Right lobe of liver (tissue), 5 donors: ENCODE measurements around the gene SEC22B. TPM values are rescaled to one million over a fixed set of nuclear protein-coding genes. Genes with fewer than 3 reads are reported as not detected.

ENCODE experiments used
- small RNA-seq, 2 experiments: library from RNA; depleted of rRNA; stranded (forward); fragments of <200 nt; gene quantifications; one replicate each; pipeline ENCODE3, GENCODE V24; 2016
- total RNA-seq, 6 experiments: library from RNA; depleted of rRNA in 2 of 6; stranded (reverse); fragments of >200 nt in 2 of 6; fragmentation: NEBNext Ultra II Directional in 3 of 6; extraction: Animal tissue kit (Norgen Biotek cat#: 25700) in 3 of 6; gene quantifications; one replicate each; pipeline versions ENCODE4 v1.1.0 to v1.2.4, GENCODE V29; 2016 to 2023
- donor health status: DM: no; HTN: no; CAD: no.
- donor health status: DM: no; HTN: no; CAD: no.
- donor health status: DM: no; HTN: yes; CAD: no.
- donor health status: DM: no; HTN: yes; CAD: no.

Gene SEC22B
- total RNA-seq, 6 experiments from 2014 or later = 17.3 to 26.8 (median 20.8) TPM

Small RNA genes within 50 kb of the gene (small RNA-seq; reads per million reads assigned to genes)
- gene RNU6-465P = 0 reads per million in 2 experiments

Other genes with a start within 250 kb of the SEC22B start
- 10 to 100 TPM; 32.4 to 75.2 (median 49.0) TPM for gene NOTCH2, start 106.9 kb downstream of the SEC22B start, total RNA-seq
- gene NBPF8, start 238.5 kb upstream of the SEC22B start, total RNA-seq = 10 to 100 TPM in 4 of 6 experiments, 1 to 10 TPM in 2; 6.0 to 21.0 (median 12.1) TPM